ENCODE results near the gene ERVFRD-1.

The ERVFRD-1 gene

GRCh38 chr6:11143394-11144371, 32.2 kb upstream of the ERVFRD-1 start:
- Histone ChIP-seq H3K9me3 (ENCODE audit: control insufficient read depth in 2 of 2, low read length in 2 of 2) (no peaks in the 10 kb centered on the region), H3K9ac (ENCODE audit: low read length in 2 of 2) (no peak overlapping the region), H3K36me3 (ENCODE audit: control insufficient read depth in 2 of 2, insufficient read depth in 2 of 2, low read length in 2 of 2) (no peaks in the 10 kb centered on the region), H3K4me3 (ENCODE audit: low read length in 2 of 2) (no peak overlapping the region), H3K27me3 (ENCODE audit: control insufficient read depth in 1 of 2, insufficient read depth in 2 of 2, low read length in 2 of 2) (no peaks in the 10 kb centered on the region), H3K27ac (ENCODE audit: low read length) (no peak overlapping the region), H3K4me1 (ENCODE audit: control insufficient read depth, insufficient read depth, low read length) (no peaks in the 10 kb centered on the region)

GRCh38 chr6:11142296-11143027, 30.9 kb upstream of the ERVFRD-1 start:
- Histone ChIP-seq H3K9me3 (ENCODE audit: control insufficient read depth in 2 of 2, low read length in 2 of 2) (no peaks in the 10 kb centered on the region), H3K36me3 (ENCODE audit: control insufficient read depth in 2 of 2, insufficient read depth in 2 of 2, low read length in 2 of 2) (no peaks in the 10 kb centered on the region), H3K27me3 (ENCODE audit: control insufficient read depth in 1 of 2, insufficient read depth in 2 of 2, low read length in 2 of 2) (no peaks in the 10 kb centered on the region), H3K27ac (ENCODE audit: low read length) (no peak overlapping the region), H3K4me3 (ENCODE audit: low read length in 2 of 2) (no peak overlapping the region), H3K9ac (ENCODE audit: low read length in 2 of 2) (no peak overlapping the region), H3K4me1 (ENCODE audit: control insufficient read depth, insufficient read depth, low read length) (no peaks in the 10 kb centered on the region)

- Histone ChIP-seq H3K36me3 (ENCODE audit: control insufficient read depth in 2 of 2, insufficient read depth in 2 of 2, low read length in 2 of 2) (no peaks in the 10 kb centered on the region), H3K27me3 (ENCODE audit: control insufficient read depth in 1 of 2, insufficient read depth in 2 of 2, low read length in 2 of 2) (no peaks in the 10 kb centered on the region), H3K9ac (ENCODE audit: low read length in 2 of 2) (no peak overlapping the region)
Measured at GRCh38 chr6:11141295-11141694, 29.8 kb upstream of the ERVFRD-1 start.

GRCh38 chr6:11140056-11140455, 28.5 kb upstream of the ERVFRD-1 start:
- H3K9ac ChIP-seq (ENCODE audit: low read length in 2 of 2) = no peak overlapping the region

More at GRCh38 chr6:11141295-11141694, 29.8 kb upstream of the ERVFRD-1 start:
- Histone ChIP-seq H3K4me1 (ENCODE audit: control insufficient read depth, insufficient read depth, low read length) (no peaks in the 10 kb centered on the region), H3K9me3 (ENCODE audit: control insufficient read depth in 2 of 2, low read length in 2 of 2) (no peaks in the 10 kb centered on the region), H3K4me3 (ENCODE audit: low read length in 2 of 2) (no peak overlapping the region), H3K27ac (ENCODE audit: low read length) (no peak overlapping the region)

DNA sequence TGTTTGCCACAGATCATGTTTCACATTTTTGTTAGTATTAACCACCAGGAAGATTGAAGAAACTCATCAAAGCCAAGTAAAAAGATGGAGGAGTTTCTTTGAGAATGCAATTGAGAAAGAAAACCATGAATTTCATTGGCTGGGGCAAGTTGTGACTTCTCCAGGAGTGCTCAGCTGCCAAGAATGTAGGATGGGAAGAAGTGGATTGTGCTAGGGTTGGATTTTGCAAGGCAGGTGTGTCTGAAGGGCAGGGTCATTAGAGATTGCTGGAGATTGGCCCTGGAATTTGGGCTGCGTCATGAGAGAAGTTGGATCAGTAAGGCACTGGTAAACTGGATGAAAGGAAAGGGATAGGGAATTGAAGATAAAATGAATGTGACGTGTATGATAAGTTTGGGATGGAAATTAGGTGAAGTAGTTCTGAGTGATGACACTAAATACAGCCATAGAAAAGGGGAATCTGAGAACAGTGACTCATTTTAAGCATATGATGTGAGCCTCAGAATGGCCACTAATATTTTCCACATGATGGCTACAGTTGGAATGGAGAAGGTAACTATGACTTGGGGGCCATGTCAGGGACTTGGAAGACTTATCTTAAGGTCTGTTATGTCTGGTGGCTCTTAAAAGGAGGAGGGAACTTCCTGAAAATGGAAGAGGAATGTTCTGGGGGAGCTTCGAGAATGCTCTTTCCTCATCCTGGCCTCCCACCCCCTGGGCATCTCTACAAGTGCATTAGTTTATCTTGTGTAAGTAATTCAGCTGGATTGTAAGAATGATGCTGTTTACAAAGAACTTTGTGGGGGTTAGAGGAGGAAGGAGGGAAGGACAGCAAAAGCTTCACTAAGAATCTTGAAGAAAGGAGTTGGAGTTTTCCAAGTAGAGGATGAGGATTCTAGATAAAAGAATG, 27.8 kb upstream of the ERVFRD-1 start:
- no peak overlapping the region for H3K9ac ChIP-seq (ENCODE audit: low read length in 2 of 2)
- no peaks in the 10 kb centered on the region for H3K4me1 ChIP-seq (ENCODE audit: control insufficient read depth, insufficient read depth, low read length)
- no peak overlapping the region for H3K4me3 ChIP-seq (ENCODE audit: low read length in 2 of 2)
- no peaks in the 10 kb centered on the region for H3K27me3 ChIP-seq (ENCODE audit: control insufficient read depth in 1 of 2, insufficient read depth in 2 of 2, low read length in 2 of 2)
- H3K27ac ChIP-seq (ENCODE audit: low read length) = no peak overlapping the region
- no peaks in the 10 kb centered on the region for H3K9me3 ChIP-seq (ENCODE audit: control insufficient read depth in 2 of 2, low read length in 2 of 2)
- H3K36me3 ChIP-seq (ENCODE audit: control insufficient read depth in 2 of 2, insufficient read depth in 2 of 2, low read length in 2 of 2) = peaks cover 6 to 8% of the 10 kb centered on the region in 2 donors

More at GRCh38 chr6:11140056-11140455, 28.5 kb upstream of the ERVFRD-1 start:
- Histone ChIP-seq H3K36me3 (ENCODE audit: control insufficient read depth in 2 of 2, insufficient read depth in 2 of 2, low read length in 2 of 2) (peaks cover 4% of the 10 kb centered on the region in 2 donors), H3K4me1 (ENCODE audit: control insufficient read depth, insufficient read depth, low read length) (no peaks in the 10 kb centered on the region), H3K27ac (ENCODE audit: low read length) (no peak overlapping the region), H3K27me3 (ENCODE audit: control insufficient read depth in 1 of 2, insufficient read depth in 2 of 2, low read length in 2 of 2) (no peaks in the 10 kb centered on the region), H3K9me3 (ENCODE audit: control insufficient read depth in 2 of 2, low read length in 2 of 2) (no peaks in the 10 kb centered on the region), H3K4me3 (ENCODE audit: low read length in 2 of 2) (no peak overlapping the region)

- no peak overlapping the region for H3K9ac ChIP-seq (ENCODE audit: low read length in 2 of 2)
- H3K27ac ChIP-seq (ENCODE audit: low read length) = no peak overlapping the region
- H3K9me3 ChIP-seq (ENCODE audit: control insufficient read depth in 2 of 2, low read length in 2 of 2) = no peaks in the 10 kb centered on the region
- H3K36me3 ChIP-seq (ENCODE audit: control insufficient read depth in 2 of 2, insufficient read depth in 2 of 2, low read length in 2 of 2) = peaks cover 6 to 8% of the 10 kb centered on the region in 2 donors
- H3K4me1 ChIP-seq (ENCODE audit: control insufficient read depth, insufficient read depth, low read length) = no peaks in the 10 kb centered on the region
- no peak overlapping the region for H3K4me3 ChIP-seq (ENCODE audit: low read length in 2 of 2)
- no peaks in the 10 kb centered on the region for H3K27me3 ChIP-seq (ENCODE audit: control insufficient read depth in 1 of 2, insufficient read depth in 2 of 2, low read length in 2 of 2)
Measured at GRCh38 chr6:11136809-11137208, 25.3 kb upstream of the ERVFRD-1 start.

DNA sequence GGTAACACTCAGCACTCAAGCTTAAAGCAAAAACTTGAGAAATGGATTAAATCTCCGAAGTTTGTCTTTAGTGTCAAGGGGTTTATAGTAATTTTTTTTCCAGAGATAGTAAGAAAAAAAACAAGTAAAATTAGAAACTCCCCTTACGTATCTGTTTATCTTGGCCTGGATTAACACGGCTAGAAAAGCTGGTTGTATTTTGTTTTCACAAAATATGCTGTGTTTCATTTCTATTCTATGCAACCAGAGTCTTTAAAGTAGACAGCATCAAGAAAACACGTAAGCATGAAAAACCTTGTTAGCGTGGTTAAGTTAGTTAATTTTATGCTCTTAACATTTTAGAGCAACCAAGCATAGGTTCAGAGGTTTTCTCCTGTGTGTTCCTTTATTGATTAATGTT, 21.8 kb upstream of the ERVFRD-1 start:
- Histone ChIP-seq H3K27ac (ENCODE audit: low read length) (no peak overlapping the region), H3K4me1 (ENCODE audit: control insufficient read depth, insufficient read depth, low read length) (no peaks in the 10 kb centered on the region), H3K9ac (ENCODE audit: low read length in 2 of 2) (no peak overlapping the region), H3K36me3 (ENCODE audit: control insufficient read depth in 2 of 2, insufficient read depth in 2 of 2, low read length in 2 of 2) (peaks cover 6 to 8% of the 10 kb centered on the region in 2 donors), H3K4me3 (ENCODE audit: low read length in 2 of 2) (no peak overlapping the region), H3K9me3 (ENCODE audit: control insufficient read depth in 2 of 2, low read length in 2 of 2) (no peaks in the 10 kb centered on the region), H3K27me3 (ENCODE audit: control insufficient read depth in 1 of 2, insufficient read depth in 2 of 2, low read length in 2 of 2) (no peaks in the 10 kb centered on the region)

GRCh38 chr6:11132194-11132888, 20.8 kb upstream of the ERVFRD-1 start:
- Histone ChIP-seq H3K4me3 (ENCODE audit: low read length in 2 of 2) (no peak overlapping the region), H3K9me3 (ENCODE audit: control insufficient read depth in 2 of 2, low read length in 2 of 2) (no peaks in the 10 kb centered on the region), H3K9ac (ENCODE audit: low read length in 2 of 2) (no peak overlapping the region), H3K4me1 (ENCODE audit: control insufficient read depth, insufficient read depth, low read length) (no peaks in the 10 kb centered on the region), H3K27me3 (ENCODE audit: control insufficient read depth in 1 of 2, insufficient read depth in 2 of 2, low read length in 2 of 2) (no peaks in the 10 kb centered on the region), H3K36me3 (ENCODE audit: control insufficient read depth in 2 of 2, insufficient read depth in 2 of 2, low read length in 2 of 2) (peaks cover 6 to 8% of the 10 kb centered on the region in 2 donors), H3K27ac (ENCODE audit: low read length) (no peak overlapping the region)

GRCh38 chr6:11130605-11131004, 19.1 kb upstream of the ERVFRD-1 start:
- Histone ChIP-seq H3K36me3 (ENCODE audit: control insufficient read depth in 2 of 2, insufficient read depth in 2 of 2, low read length in 2 of 2) (peaks cover 6 to 8% of the 10 kb centered on the region in 2 donors), H3K27ac (ENCODE audit: low read length) (no peak overlapping the region), H3K27me3 (ENCODE audit: control insufficient read depth in 1 of 2, insufficient read depth in 2 of 2, low read length in 2 of 2) (no peaks in the 10 kb centered on the region), H3K9ac (ENCODE audit: low read length in 2 of 2) (no peak overlapping the region), H3K9me3 (ENCODE audit: control insufficient read depth in 2 of 2, low read length in 2 of 2) (no peaks in the 10 kb centered on the region), H3K4me3 (ENCODE audit: low read length in 2 of 2) (no peak overlapping the region), H3K4me1 (ENCODE audit: control insufficient read depth, insufficient read depth, low read length) (no peaks in the 10 kb centered on the region)

Measured in stomach smooth muscle (tissue), 2 donors.